Esophagus squamous epithelium (tissue), 4 donors: ENCODE measurements around the gene DNAI2.

ENCODE experiments used
- CTCF ChIP-seq, 6 experiments: fragments of 450-650 bp in 4 of 6; fragments of 200-600 bp in 2 of 6; sonication (generic) in 2 of 6; IDR thresholded peaks; one replicate each; pipeline ENCODE4 v1.5.1; 2016 to 2019; ENCODE audit warnings: antibody characterized with exemption in 6 of 6, mild to moderate bottlenecking in 4 of 6, moderate library complexity in 4 of 6
- POLR2A ChIP-seq, 4 donors: fragments of 450-650 bp; IDR thresholded peaks; one replicate each; pipeline ENCODE4 v1.6.1; 2017; ENCODE audit warnings: antibody characterized with exemption in 4 of 4, mild to moderate bottlenecking in 4 of 4, moderate library complexity in 3 of 4

GRCh38 chr17:74354561-74354960, 80.5 kb downstream of the DNAI2 start:
- TF ChIP-seq CTCF (IDR thresholded peaks at IDR 0.05) (no peak), POLR2A (IDR thresholded peaks at IDR 0.05) (no peak)
